Measurements from ENCODE around the gene GALNT13.

- TF ChIP-seq CTCF (conservative IDR thresholded peaks at IDR 0.05; ENCODE audit: low read length) (no peak), EZH2phosphoT487 (IDR thresholded peaks at IDR 0.05; ENCODE audit: borderline replicate concordance) (no peak)
Observed at GRCh38 chr2:154489266-154489858, 617.6 kb downstream of the GALNT13 start.
